Fibroblast of skin of abdomen (primary cell): ENCODE results near the gene TFAP2A.

Experiments
- DNase-seq: peaks from one replicate; pipeline ENCODE4 v3.0.0-alpha.2; 2013

The TFAP2A gene

GRCh38 chr6:10412461-10413261, 2.2 kb downstream of the TFAP2A start:
- DNase-seq, result peak; percentile 10

GRCh38 chr6:10411971-10412460, 2.9 kb downstream of the TFAP2A start:
- DNase-seq, result peak; percentile 30

- DNase-seq, result no peak
Measured at GRCh38 chr6:10411131-10411970, 3.5 kb downstream of the TFAP2A start.

GRCh38 chr6:10410207-10411050, 4.4 kb downstream of the TFAP2A start:
- no peak for DNase-seq

- DNase-seq, result no peak
Measured at GRCh38 chr6:10409731-10410206, 5.1 kb downstream of the TFAP2A start.

- no peak for DNase-seq
Measured at GRCh38 chr6:10409233-10409721, 5.6 kb downstream of the TFAP2A start.

GRCh38 chr6:10408457-10408856, 6.4 kb downstream of the TFAP2A start:
- no peak for DNase-seq

- no peak for DNase-seq
Measured at GRCh38 chr6:10407674-10408054, 7.2 kb downstream of the TFAP2A start.

- no peak for DNase-seq
Measured at GRCh38 chr6:10407018-10407673, 7.7 kb downstream of the TFAP2A start.

- DNase-seq, result no peak
Measured at GRCh38 chr6:10406556-10406955, 8.3 kb downstream of the TFAP2A start.

- DNase-seq, result no peak
Measured at GRCh38 chr6:10405513-10405900, 9.4 kb downstream of the TFAP2A start.

GRCh38 chr6:10404799-10405512, 9.9 kb downstream of the TFAP2A start:
- no peak for DNase-seq

- DNase-seq, result peak; percentile 92
Measured at GRCh38 chr6:10404107-10404798, 10.6 kb downstream of the TFAP2A start.

GRCh38 chr6:10403385-10404106, 11.3 kb downstream of the TFAP2A start:
- peak; percentile 62 for DNase-seq

- DNase-seq, result no peak
Measured at GRCh38 chr6:10402648-10403311, 12.1 kb downstream of the TFAP2A start.

GRCh38 chr6:10401632-10402223, 13.1 kb downstream of the TFAP2A start:
- no peak for DNase-seq

GRCh38 chr6:10401004-10401536, 13.8 kb downstream of the TFAP2A start:
- DNase-seq, result no peak

- no peak for DNase-seq
Measured at GRCh38 chr6:10400330-10400729, 14.5 kb downstream of the TFAP2A start.
